Transverse colon (tissue), 4 donors: Measurements from ENCODE around the gene DHRSX. TPM values are rescaled to one million over a fixed set of nuclear protein-coding genes. Genes with fewer than 3 reads are reported as not detected.

Experiments
- DNase-seq: peaks from one replicate; pipeline ENCODE4 v3.0.0-alpha.2; 2019
- H3K27ac ChIP-seq, 4 donors: fragments of 200-600 bp; sonication (generic); 2 replicates each; pipeline ENCODE4 v1.5.1; 2016 to 2018; ENCODE audit warnings: inconsistent platforms in 4 of 4
- H3K27me3 ChIP-seq: fragments of 200-600 bp; sonication (generic); 2 replicates; pipeline ENCODE4 v1.5.1; 2017; ENCODE audit warnings: inconsistent platforms
- H3K36me3 ChIP-seq, 4 donors: fragments of 200-600 bp; sonication (generic); 2 replicates each; pipeline ENCODE4 v1.5.1; 2017 to 2019; ENCODE audit warnings: inconsistent platforms in 4 of 4
- H3K4me1 ChIP-seq, 4 donors: fragments of 200-600 bp; sonication (generic); 2 replicates each; pipeline ENCODE4 v1.5.1; 2017 to 2020; ENCODE audit warnings: inconsistent platforms in 4 of 4
- H3K4me3 ChIP-seq, 4 donors: fragments of 200-600 bp; sonication (generic); 1 replicate in 1 of 4; 2 replicates in 3 of 4; pipeline versions ENCODE4 v1.5.1 to v1.6.1; 2017 to 2019; ENCODE audit warnings: inconsistent platforms in 4 of 4
- H3K9me3 ChIP-seq, 2 donors: fragments of 200-600 bp; sonication (generic); 2 replicates each; pipeline ENCODE4 v1.5.1; 2017 to 2019; ENCODE audit warnings: inconsistent platforms in 2 of 2
- CTCF ChIP-seq, 5 experiments: fragments of 200-600 bp in 3 of 5; fragments of 450-650 bp in 2 of 5; sonication (generic) in 3 of 5; IDR thresholded peaks; 1 replicate in 2 of 5; 2 replicates in 3 of 5; pipeline ENCODE4 v1.5.1; 2016 to 2017; ENCODE audit warnings: antibody characterized with exemption in 5 of 5, inconsistent platforms in 3 of 5, mild to moderate bottlenecking in 2 of 5, moderate library complexity in 1 of 5
- EP300 ChIP-seq: sonication (generic); formaldehyde crosslinking; IDR thresholded peaks from one replicate; pipeline ENCODE4 v1.6.1; 2017; ENCODE audit warnings: antibody characterized with exemption, low read depth
- POLR2A ChIP-seq: fragments of 450-650 bp; IDR thresholded peaks from one replicate; pipeline ENCODE4 v1.6.1; 2016; ENCODE audit warnings: antibody characterized with exemption, mild to moderate bottlenecking, moderate library complexity
- POLR2AphosphoS5 ChIP-seq, 3 donors: sonication (generic); formaldehyde crosslinking; IDR thresholded peaks; one replicate each; pipeline ENCODE4 v1.6.1; 2016; ENCODE audit warnings: antibody characterized with exemption in 3 of 3
- WGBS, 2 donors: methylation state at CpG; one replicate each; pipeline ENCODE4 v1.1.5; 2018; ENCODE audit warnings: low coverage in 1 of 2; 5-methylcytosine and 5-hydroxymethylcytosine counted together
- in situ Hi-C, 4 donors: fragments of 200-750 bp; cut with MboI; loops; one replicate each; pipeline versions ENCODE4 v1.15.0 to v1.15.1; 2017; ENCODE audit warnings: low sequenced_read_pairs in 3 of 4, low pct_ligation_motif_present in 1 of 4, low pct_unique_long_range_greater_than_20kb in 1 of 4
- intact Hi-C: fragments of 100-400 bp; cut with DNase I; formaldehyde crosslinking; loops from one replicate; pipeline ENCODE4 v1.15.1; 2023; ENCODE audit warnings: low total_unique reads
- total RNA-seq, 4 donors: library from RNA; depleted of rRNA; stranded (reverse); fragments of >200 nt; gene quantifications; one replicate each; pipeline ENCODE4 v1.1.0, GENCODE V29; 2016

DHRSX gene
- total RNA-seq, 4 donors from 2014 or later, result 27.9 to 39.9 (median 33.9) TPM

- H3K4me3 ChIP-seq, result no peak overlapping the region
- in situ Hi-C loops (no loop called here), intact Hi-C loops (no loop called here)
- no peaks in the 10 kb centered on the region for H3K9me3 ChIP-seq
- TF ChIP-seq POLR2AphosphoS5 (IDR thresholded peaks at IDR 0.05) (no peak), POLR2A (no peak), CTCF (IDR thresholded peaks at IDR 0.05) (no peak), EP300 (no peak)
- no peaks in the 10 kb centered on the region for H3K27me3 ChIP-seq
- DNase-seq, result no peak
- H3K4me1 ChIP-seq, result no peaks in the 10 kb centered on the region
- H3K27ac ChIP-seq, result no peak overlapping the region
- H3K36me3 ChIP-seq, result no peaks in the 10 kb centered on the region
- 86 to 96% methylated on average over 3 to 7 of the region's 7 CpGs for WGBS, 2 donors
These were observed 311.9 kb downstream of the DHRSX start for GRCh38 chrX:2188840-2189239.

GRCh38 chrX:2188330-2188792 is 312.4 kb downstream of the DHRSX start:
- intact Hi-C loops (no loop called here), in situ Hi-C loops (no loop called here)
- no peaks in the 10 kb centered on the region for H3K4me1 ChIP-seq
- no peaks in the 10 kb centered on the region for H3K9me3 ChIP-seq
- H3K36me3 ChIP-seq, result no peaks in the 10 kb centered on the region
- H3K27me3 ChIP-seq, result no peaks in the 10 kb centered on the region
- H3K4me3 ChIP-seq, result no peak overlapping the region
- WGBS, 2 donors, result 60 to 69% methylated on average over 12 to 14 of the region's 14 CpGs
- no peak for DNase-seq
- TF ChIP-seq EP300, result no peak
- TF ChIP-seq POLR2A, result no peak
- TF ChIP-seq CTCF (IDR thresholded peaks at IDR 0.05), result no peak
- no peak for TF ChIP-seq POLR2AphosphoS5 (IDR thresholded peaks at IDR 0.05)
- no peak overlapping the region for H3K27ac ChIP-seq

- no peak overlapping the region for H3K27ac ChIP-seq
- intact Hi-C loops, result no loop called here
- no peaks in the 10 kb centered on the region for H3K4me1 ChIP-seq
- in situ Hi-C loops, result no loop called here
- no peaks in the 10 kb centered on the region for H3K27me3 ChIP-seq
- no peak overlapping the region for H3K4me3 ChIP-seq
- no peaks in the 10 kb centered on the region for H3K36me3 ChIP-seq
- H3K9me3 ChIP-seq, result no peaks in the 10 kb centered on the region
- WGBS, 2 donors, result 93 to 97% methylated on average over 5 to 11 of the region's 15 CpGs
- no peak for TF ChIP-seq POLR2A
- no peak for TF ChIP-seq EP300
- TF ChIP-seq CTCF (IDR thresholded peaks at IDR 0.05), result no peak
- TF ChIP-seq POLR2AphosphoS5 (IDR thresholded peaks at IDR 0.05), result no peak
- DNase-seq, result no peak
These were observed 313.2 kb downstream of the DHRSX start for GRCh38 chrX:2187352-2188115.

GRCh38 chrX:2185341-2186082 is 315.3 kb downstream of the DHRSX start:
- H3K9me3 ChIP-seq, result no peaks in the 10 kb centered on the region
- intact Hi-C loops, result no loop called here
- no peaks in the 10 kb centered on the region for H3K36me3 ChIP-seq
- WGBS, 2 donors, result 92 to 96% methylated on average over 15 to 25 of the region's 25 CpGs
- TF ChIP-seq POLR2A (no peak), POLR2AphosphoS5 (IDR thresholded peaks at IDR 0.05) (no peak), CTCF (IDR thresholded peaks at IDR 0.05) (no peak), EP300 (no peak)
- no peak for DNase-seq
- no peak overlapping the region for H3K4me3 ChIP-seq
- H3K27me3 ChIP-seq, result no peaks in the 10 kb centered on the region
- H3K27ac ChIP-seq, result no peak overlapping the region
- H3K4me1 ChIP-seq, result no peaks in the 10 kb centered on the region
- in situ Hi-C loops, result no loop called here
